Activated T-helper 2 cell treated with anti-CD3 and anti-CD28 coated beads, Interferon-gamma antibody, Interleukin-2, Interleukin-4, amounts not matched to agents 10 μg/mL and 5 μg/mL and 100 μg/mL, durations not matched to agents 14 hours and 24 hours and 36 hours (primary cell): ENCODE results near the gene DCAF11. TPM values are rescaled to one million over a fixed set of nuclear protein-coding genes. Genes with fewer than 3 reads are reported as not detected.

Experiments
- DNase-seq: peaks from one replicate; pipeline ENCODE4 v3.0.0; 2021; ENCODE audit warnings: low spot score
- H3K27ac Mint-ChIP-seq: one replicate; pipeline ENCODE4 v1.8.0; 2021; ENCODE audit warnings: mixed read lengths
- H3K27me3 Mint-ChIP-seq: one replicate; pipeline ENCODE4 v1.8.0; 2021; ENCODE audit warnings: low read depth, mixed read lengths
- H3K36me3 Mint-ChIP-seq: one replicate; pipeline ENCODE4 v1.8.0; 2021; ENCODE audit warnings: low read depth, mixed read lengths
- H3K4me1 Mint-ChIP-seq: one replicate; pipeline ENCODE4 v1.8.0; 2021; ENCODE audit warnings: low read depth, mixed read lengths
- H3K4me3 Mint-ChIP-seq: one replicate; pipeline ENCODE4 v1.8.0; 2021; ENCODE audit warnings: low read depth, mild to moderate bottlenecking, moderate library complexity, mixed read lengths
- H3K9me3 Mint-ChIP-seq: one replicate; pipeline ENCODE4 v1.8.0; 2021; ENCODE audit warnings: mixed read lengths
- intact Hi-C: fragments of 100-400 bp; cut with micrococcal nuclease; formaldehyde crosslinking; loops from one replicate; pipeline ENCODE4 v1.15.1; 2023
- total RNA-seq: library from RNA; stranded (reverse); gene quantifications from 2 replicates; pipeline ENCODE4 v1.2.3, GENCODE V29; 2022

DCAF11 gene
- total RNA-seq, 1 donor from 2014 or later, result 77.3 TPM

GRCh38 chr14:24108336-24108874 lies 6.2 kb upstream of the DCAF11 start:
- Mint-ChIP-seq H3K9me3 (peaks cover 3% of the 10 kb centered on the region), H3K27ac (peak overlapping the region; percentile 93), H3K4me3 (no peak overlapping the region), H3K4me1 (peaks cover 18% of the 10 kb centered on the region), H3K36me3 (peaks cover 18% of the 10 kb centered on the region), H3K27me3 (no peaks in the 10 kb centered on the region)
- intact Hi-C loops, result loop anchor here (1.0 kb wide), 2 partner anchors 13 to 94 kb away; no protein-coding TSS in a partner anchor
- DNase-seq, result no peak

GRCh38 chr14:24110060-24110459 lies 4.5 kb upstream of the DCAF11 start:
- Mint-ChIP-seq H3K36me3 (peaks cover 3% of the 10 kb centered on the region), H3K9me3 (no peaks in the 10 kb centered on the region), H3K27ac (no peak overlapping the region), H3K27me3 (no peaks in the 10 kb centered on the region), H3K4me1 (peaks cover 18% of the 10 kb centered on the region), H3K4me3 (no peak overlapping the region)
- no peak for DNase-seq
- intact Hi-C loops, result loop anchor here (10.0 kb wide), 1 partner anchor 785 kb away; the partner anchor contains the start of gene PABPN1

DNA sequence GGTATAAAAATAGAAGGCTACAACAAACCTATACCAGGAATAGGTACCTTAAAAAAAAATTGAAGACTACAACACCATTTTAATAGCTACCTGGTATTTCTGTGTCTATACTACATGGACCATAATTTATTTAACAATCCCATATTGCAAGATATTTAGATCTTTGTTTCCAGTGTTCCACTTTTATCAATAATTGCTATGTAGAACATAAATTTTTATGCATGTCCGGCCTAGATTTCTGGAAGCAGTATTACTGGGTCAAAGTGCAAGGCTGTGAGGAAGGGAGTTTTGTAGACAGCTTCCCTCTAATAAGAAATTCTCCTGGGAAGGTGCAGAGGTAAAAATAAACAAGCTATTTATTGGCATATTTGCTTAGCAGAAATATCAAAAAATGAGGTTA lies 4.1 kb upstream of the DCAF11 start:
- H3K4me1 Mint-ChIP-seq, result peaks cover 21% of the 10 kb centered on the region
- DNase-seq, result no peak
- H3K27ac Mint-ChIP-seq, result no peak overlapping the region
- H3K36me3 Mint-ChIP-seq, result peaks cover 4% of the 10 kb centered on the region
- intact Hi-C loops, result loop anchor here (10.0 kb wide), 1 partner anchor 786 kb away; the partner anchor contains the start of gene PABPN1
- no peak overlapping the region for H3K4me3 Mint-ChIP-seq
- H3K9me3 Mint-ChIP-seq, result no peaks in the 10 kb centered on the region
- no peaks in the 10 kb centered on the region for H3K27me3 Mint-ChIP-seq

DNA sequence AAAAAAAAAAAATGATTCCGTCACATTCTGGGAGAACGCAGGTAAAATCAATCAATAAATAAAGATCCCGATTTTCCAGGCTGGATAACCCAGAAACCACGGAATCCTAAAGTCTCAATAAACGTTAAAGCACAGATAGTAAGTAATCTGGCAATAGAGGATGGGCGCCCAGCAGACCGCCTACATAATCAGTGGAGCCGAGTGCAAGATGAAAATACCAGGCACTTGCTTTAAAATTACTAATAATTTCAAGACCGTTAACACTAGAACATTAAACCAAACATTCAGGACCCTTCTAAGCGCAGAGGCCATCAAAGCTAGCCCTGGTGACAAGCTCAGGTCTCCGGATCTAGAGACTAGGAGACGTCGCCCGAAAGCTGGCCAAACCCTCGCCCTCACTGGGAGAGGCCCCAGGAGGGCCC lies 1.2 kb upstream of the DCAF11 start:
- H3K4me1 Mint-ChIP-seq, result peaks cover 29% of the 10 kb centered on the region
- H3K9me3 Mint-ChIP-seq, result no peaks in the 10 kb centered on the region
- intact Hi-C loops, result loop anchor here (10.0 kb wide), 1 partner anchor 789 kb away; the partner anchor contains the start of gene PABPN1
- no peaks in the 10 kb centered on the region for H3K27me3 Mint-ChIP-seq
- H3K27ac Mint-ChIP-seq, result peak overlapping the region; percentile 99
- no peak for DNase-seq
- peaks cover 29% of the 10 kb centered on the region for H3K36me3 Mint-ChIP-seq
- peak overlapping the region; percentile 98 for H3K4me3 Mint-ChIP-seq

DNA sequence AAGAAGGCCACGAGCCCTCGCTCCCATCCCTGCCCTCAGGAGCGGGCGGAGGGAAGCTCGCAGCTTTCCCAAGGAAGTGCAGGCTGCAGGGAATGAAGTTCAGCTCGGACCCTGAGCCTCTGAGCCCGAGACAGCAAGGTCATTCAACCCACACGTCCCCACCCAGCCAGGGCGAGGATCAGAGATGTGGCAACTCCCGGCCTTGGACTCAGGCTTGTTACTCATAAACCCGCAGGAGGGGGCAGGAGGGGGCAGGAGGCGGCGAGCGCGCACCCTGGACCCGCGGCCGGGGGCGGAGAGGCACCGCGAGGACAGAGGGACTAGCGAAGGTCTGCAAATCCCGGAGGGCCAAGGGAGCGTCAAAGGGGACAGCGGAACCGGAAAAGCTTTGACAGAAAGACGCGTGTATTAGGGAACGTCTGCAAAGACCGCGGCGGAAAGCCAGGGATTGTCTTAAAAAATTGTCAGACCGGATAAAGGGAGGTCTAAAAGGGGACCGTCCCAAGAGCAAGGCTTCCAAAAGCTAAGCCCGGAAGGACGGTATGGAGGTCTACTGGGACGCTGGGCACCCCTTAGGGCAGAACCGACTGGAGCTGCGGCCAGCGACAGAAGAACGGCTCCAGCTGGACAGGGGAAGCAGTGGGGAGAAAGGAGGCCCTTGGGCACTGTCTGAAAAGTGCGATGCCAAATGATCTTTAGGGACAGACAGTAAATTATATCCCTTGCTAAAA lies 611 bp upstream of the DCAF11 start:
- Mint-ChIP-seq H3K27me3 (no peaks in the 10 kb centered on the region), H3K4me1 (peaks cover 28% of the 10 kb centered on the region), H3K36me3 (peaks cover 34% of the 10 kb centered on the region), H3K4me3 (peak overlapping the region; percentile 98), H3K9me3 (no peaks in the 10 kb centered on the region), H3K27ac (peak overlapping the region; percentile 99)
- intact Hi-C loops, result loop anchor here (1.0 to 10.0 kb wide), 9 partner anchors 19 to 789 kb away; partner anchors contain the start of genes CARMIL3, EMC9, GMPR2 and IPO4
- DNase-seq, result peak; percentile 78

- intact Hi-C loops, result loop anchor here (1.0 to 10.0 kb wide), 4 partner anchors 21 to 791 kb away; partner anchors contain the start of genes CHMP4A, IPO4, PABPN1 and PSME1
- no peak for DNase-seq
- H3K4me1 Mint-ChIP-seq, result peaks cover 29% of the 10 kb centered on the region
- peaks cover 48% of the 10 kb centered on the region for H3K36me3 Mint-ChIP-seq
- peak overlapping the region; percentile 98 for H3K4me3 Mint-ChIP-seq
- H3K27me3 Mint-ChIP-seq, result no peaks in the 10 kb centered on the region
- H3K9me3 Mint-ChIP-seq, result no peaks in the 10 kb centered on the region
- peak overlapping the region; percentile 99 for H3K27ac Mint-ChIP-seq
Measured at GRCh38 chr14:24115422-24116127, 998 bp downstream of the DCAF11 start.

- Mint-ChIP-seq H3K4me1 (peaks cover 27% of the 10 kb centered on the region), H3K27ac (peak overlapping the region; percentile 99), H3K9me3 (no peaks in the 10 kb centered on the region), H3K36me3 (peaks cover 55% of the 10 kb centered on the region), H3K27me3 (no peaks in the 10 kb centered on the region), H3K4me3 (peak overlapping the region; percentile 98)
- no peak for DNase-seq
- intact Hi-C loops, result loop anchor here (10.0 kb wide), 1 partner anchor 791 kb away; the partner anchor contains the start of gene PABPN1
Measured at GRCh38 chr14:24116128-24116814, 1.7 kb downstream of the DCAF11 start.

- peaks cover 26% of the 10 kb centered on the region for H3K4me1 Mint-ChIP-seq
- H3K4me3 Mint-ChIP-seq, result no peak overlapping the region
- no peaks in the 10 kb centered on the region for H3K9me3 Mint-ChIP-seq
- intact Hi-C loops, result loop anchor here (10.0 kb wide), 1 partner anchor 792 kb away; the partner anchor contains the start of gene PABPN1
- peaks cover 60% of the 10 kb centered on the region for H3K36me3 Mint-ChIP-seq
- no peak overlapping the region for H3K27ac Mint-ChIP-seq
- H3K27me3 Mint-ChIP-seq, result no peaks in the 10 kb centered on the region
- no peak for DNase-seq
Measured at GRCh38 chr14:24117179-24117578, 2.6 kb downstream of the DCAF11 start.

- intact Hi-C loops, result loop anchor here (10.0 kb wide), 1 partner anchor 795 kb away; the partner anchor contains the start of gene PABPN1
- H3K27me3 Mint-ChIP-seq, result no peaks in the 10 kb centered on the region
- DNase-seq, result no peak
- H3K4me3 Mint-ChIP-seq, result no peak overlapping the region
- peaks cover 26% of the 10 kb centered on the region for H3K4me1 Mint-ChIP-seq
- peaks cover 76% of the 10 kb centered on the region for H3K36me3 Mint-ChIP-seq
- no peaks in the 10 kb centered on the region for H3K9me3 Mint-ChIP-seq
- H3K27ac Mint-ChIP-seq, result no peak overlapping the region
Measured at GRCh38 chr14:24119691-24120090, 5.1 kb downstream of the DCAF11 start.

GRCh38 chr14:24121210-24121609 lies 6.6 kb downstream of the DCAF11 start:
- intact Hi-C loops, result no loop called here
- Mint-ChIP-seq H3K27me3 (no peaks in the 10 kb centered on the region), H3K4me1 (peaks cover 15% of the 10 kb centered on the region), H3K27ac (no peak overlapping the region), H3K4me3 (no peak overlapping the region), H3K9me3 (no peaks in the 10 kb centered on the region), H3K36me3 (peaks cover 67% of the 10 kb centered on the region)
- DNase-seq, result no peak

GRCh38 chr14:24122416-24122815 lies 7.8 kb downstream of the DCAF11 start:
- intact Hi-C loops, result no loop called here
- no peak for DNase-seq
- Mint-ChIP-seq H3K36me3 (peaks cover 57% of the 10 kb centered on the region), H3K27me3 (no peaks in the 10 kb centered on the region), H3K9me3 (no peaks in the 10 kb centered on the region), H3K4me1 (peaks cover 9% of the 10 kb centered on the region), H3K4me3 (no peak overlapping the region), H3K27ac (no peak overlapping the region)

DNA sequence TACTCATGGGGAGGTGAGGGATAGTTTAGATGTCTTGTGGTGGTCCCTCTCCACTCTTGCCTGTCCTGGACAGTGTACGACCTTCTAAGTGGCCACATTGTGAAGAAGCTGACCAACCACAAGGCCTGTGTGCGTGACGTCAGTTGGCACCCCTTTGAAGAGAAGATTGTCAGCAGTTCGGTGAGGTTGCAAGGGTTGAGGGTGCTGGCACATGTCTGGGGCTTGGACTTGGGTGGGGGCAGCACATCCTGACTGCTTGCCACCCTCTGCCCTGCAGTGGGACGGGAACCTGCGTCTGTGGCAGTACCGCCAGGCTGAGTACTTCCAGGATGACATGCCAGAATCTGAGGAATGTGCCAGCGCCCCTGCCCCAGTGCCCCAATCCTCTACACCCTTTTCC lies 8.3 kb downstream of the DCAF11 start:
- no peak for DNase-seq
- Mint-ChIP-seq H3K4me1 (peaks cover 7% of the 10 kb centered on the region), H3K36me3 (peaks cover 52% of the 10 kb centered on the region), H3K9me3 (no peaks in the 10 kb centered on the region), H3K27me3 (no peaks in the 10 kb centered on the region), H3K4me3 (no peak overlapping the region), H3K27ac (no peak overlapping the region)
- intact Hi-C loops, result no loop called here
